ENCODE data around the gene CAVIN1. TPM values are rescaled to one million over a fixed set of nuclear protein-coding genes. Genes with fewer than 3 reads are reported as not detected.
"Not testable (repeated sequence)": the region's sequence is repeated elsewhere in the genome, so short reads cannot be mapped to it uniquely, and the experiment has no call there.

CAVIN1 gene
- total RNA-seq, 2 donors from 2014 or later, result 214 to 220 TPM

DNA sequence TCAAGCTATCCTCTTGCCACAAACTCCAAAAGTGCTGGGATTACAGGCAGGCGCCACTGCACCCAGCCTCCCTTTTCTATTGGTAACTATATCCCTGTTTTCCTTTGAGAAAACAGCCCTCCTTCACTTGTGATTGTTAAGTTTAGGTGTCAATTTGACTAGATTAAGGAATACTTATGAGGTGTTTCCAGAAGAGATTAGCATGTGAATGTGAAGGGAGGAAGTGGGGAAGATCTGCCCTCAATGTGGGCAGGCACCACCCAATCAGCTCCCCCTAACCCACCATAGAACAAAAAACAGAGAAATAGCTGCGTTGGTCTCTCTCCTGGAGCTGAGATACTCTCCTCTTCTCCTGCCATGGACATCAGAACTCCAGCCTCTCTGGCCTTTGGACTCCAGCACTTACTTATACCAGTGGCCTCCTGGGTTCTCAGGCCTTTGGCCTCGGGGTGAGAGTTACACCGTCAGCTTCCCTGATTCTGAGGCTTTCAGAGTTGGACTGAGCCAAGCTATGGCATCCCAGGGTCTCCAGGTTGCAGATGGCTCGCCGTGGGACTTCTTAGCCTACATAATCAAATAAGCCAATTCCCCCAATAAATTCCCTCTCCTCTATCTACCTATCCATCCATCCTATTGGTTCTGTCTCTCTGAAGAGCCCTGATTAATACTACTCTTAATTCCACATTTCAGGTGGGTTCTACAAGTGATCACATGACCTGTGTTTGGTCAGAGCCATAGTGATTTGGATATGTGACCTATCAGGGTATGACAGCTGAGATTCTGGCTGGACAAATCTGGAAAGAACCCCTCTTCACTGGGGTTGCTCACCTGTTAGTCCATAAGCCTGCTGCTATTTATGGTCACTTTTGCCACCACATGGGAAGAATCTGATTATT lies 22.9 kb downstream of the CAVIN1 start:
- WGBS, result 82% methylated on average over 6 of the region's 6 CpGs
- Histone ChIP-seq H3K27me3 (replicated peaks; ENCODE audit: insufficient read depth) (no peaks in the 10 kb centered on the region), H3K36me3 (peaks cover 11 to 13% of the 10 kb centered on the region in 2 donors), H3K4me3 (no peak overlapping the region), H3K27ac (no peak overlapping the region), H3K9me3 (no peaks in the 10 kb centered on the region), H3K4me1 (replicated peaks) (no peaks in the 10 kb centered on the region)
- DNase-seq (ENCODE audit: low spot score), result no peak
- intact Hi-C loops (cut with DNase I), result no loop called here
- TF ChIP-seq POLR2A (IDR thresholded peaks at IDR 0.05), result no peak

DNA sequence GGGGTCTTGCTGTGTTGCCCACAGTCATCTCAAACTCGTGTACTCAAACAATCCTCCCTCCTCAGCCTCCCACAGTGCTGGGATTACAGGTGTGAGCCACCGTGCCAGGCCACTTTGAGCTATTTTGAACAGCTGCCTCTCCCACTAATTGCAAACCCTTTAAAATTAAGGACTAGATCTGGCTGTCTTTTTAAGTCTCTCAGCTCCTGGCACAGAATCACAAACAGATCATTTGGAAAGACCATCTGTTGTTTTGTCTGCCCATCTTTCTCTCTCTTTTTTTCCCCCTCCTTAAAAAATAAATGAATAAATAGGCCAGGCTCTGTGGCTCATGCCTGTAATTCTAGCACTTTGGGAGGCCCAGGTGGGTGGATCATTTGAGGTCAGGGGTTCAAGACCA lies 23.9 kb downstream of the CAVIN1 start:
- no peak for DNase-seq (ENCODE audit: low spot score)
- no peak for TF ChIP-seq POLR2A (IDR thresholded peaks at IDR 0.05)
- TF ChIP-seq, protein P1, sequence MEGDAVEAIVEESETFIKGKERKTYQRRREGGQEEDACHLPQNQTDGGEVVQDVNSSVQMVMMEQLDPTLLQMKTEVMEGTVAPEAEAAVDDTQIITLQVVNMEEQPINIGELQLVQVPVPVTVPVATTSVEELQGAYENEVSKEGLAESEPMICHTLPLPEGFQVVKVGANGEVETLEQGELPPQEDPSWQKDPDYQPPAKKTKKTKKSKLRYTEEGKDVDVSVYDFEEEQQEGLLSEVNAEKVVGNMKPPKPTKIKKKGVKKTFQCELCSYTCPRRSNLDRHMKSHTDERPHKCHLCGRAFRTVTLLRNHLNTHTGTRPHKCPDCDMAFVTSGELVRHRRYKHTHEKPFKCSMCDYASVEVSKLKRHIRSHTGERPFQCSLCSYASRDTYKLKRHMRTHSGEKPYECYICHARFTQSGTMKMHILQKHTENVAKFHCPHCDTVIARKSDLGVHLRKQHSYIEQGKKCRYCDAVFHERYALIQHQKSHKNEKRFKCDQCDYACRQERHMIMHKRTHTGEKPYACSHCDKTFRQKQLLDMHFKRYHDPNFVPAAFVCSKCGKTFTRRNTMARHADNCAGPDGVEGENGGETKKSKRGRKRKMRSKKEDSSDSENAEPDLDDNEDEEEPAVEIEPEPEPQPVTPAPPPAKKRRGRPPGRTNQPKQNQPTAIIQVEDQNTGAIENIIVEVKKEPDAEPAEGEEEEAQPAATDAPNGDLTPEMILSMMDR (IDR thresholded peaks at IDR 0.05), result no peak
- no peak for TF ChIP-seq POLR2AphosphoS5 (IDR thresholded peaks at IDR 0.05)
- intact Hi-C loops (cut with DNase I), result no loop called here
- Histone ChIP-seq H3K27me3 (replicated peaks; ENCODE audit: insufficient read depth) (no peaks in the 10 kb centered on the region), H3K27ac (no peak overlapping the region), H3K4me1 (replicated peaks) (no peaks in the 10 kb centered on the region), H3K4me3 (no peak overlapping the region), H3K9me3 (no peaks in the 10 kb centered on the region), H3K36me3 (peaks cover 4 to 5% of the 10 kb centered on the region in 2 donors)
- 33% methylated on average over 2 of the region's 2 CpGs for WGBS

DNA sequence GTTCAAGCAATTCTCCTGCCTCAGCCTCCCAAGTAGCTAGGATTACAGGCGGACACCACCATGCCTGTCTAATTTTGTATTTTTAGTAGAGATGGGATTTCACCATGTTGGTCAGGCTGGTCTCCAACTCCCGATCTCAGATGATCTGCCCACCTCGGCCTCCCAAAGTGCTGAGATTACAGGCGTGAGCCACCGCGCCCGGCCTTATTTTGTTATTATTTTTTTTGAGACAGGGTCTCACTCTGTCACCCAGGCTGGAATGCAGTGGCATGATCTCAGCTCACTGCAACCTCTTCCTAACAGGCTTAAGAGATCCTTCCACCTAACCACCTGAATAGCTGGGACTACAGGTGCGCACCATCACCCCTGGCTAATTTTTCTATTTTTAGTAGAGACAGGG lies 27.5 kb downstream of the CAVIN1 start:
- H3K4me1 ChIP-seq (replicated peaks); H3K27ac ChIP-seq; H3K9me3 ChIP-seq; H3K27me3 ChIP-seq (replicated peaks; ENCODE audit: insufficient read depth); H3K4me3 ChIP-seq; intact Hi-C loops (cut with DNase I); H3K36me3 ChIP-seq; DNase-seq (ENCODE audit: low spot score): not testable (repeated sequence)
- WGBS, result 97% methylated on average over 8 of the region's 8 CpGs

DNA sequence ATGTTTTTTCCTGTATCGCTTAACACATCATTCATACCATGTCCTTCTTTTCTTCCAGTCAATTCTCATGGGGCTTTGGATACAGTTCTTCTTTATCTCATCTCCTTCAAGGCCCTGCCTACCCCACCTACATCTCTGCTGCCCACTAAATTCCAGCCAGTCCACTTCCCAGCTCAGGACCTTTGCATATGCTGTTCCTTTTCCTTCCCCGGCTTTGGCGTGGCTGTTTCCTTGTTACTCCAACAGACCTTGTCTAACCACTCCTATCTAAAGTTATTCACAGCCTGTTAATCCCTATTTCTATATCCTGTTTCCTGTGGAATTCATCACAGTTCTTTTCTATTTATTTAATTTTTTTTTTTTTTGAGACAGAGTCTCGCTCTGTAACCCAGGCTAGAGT lies 28.2 kb downstream of the CAVIN1 start:
- Histone ChIP-seq H3K9me3 (no peaks in the 10 kb centered on the region), H3K4me3 (no peak overlapping the region), H3K4me1 (replicated peaks) (no peaks in the 10 kb centered on the region), H3K27ac (no peak overlapping the region), H3K27me3 (replicated peaks; ENCODE audit: insufficient read depth) (no peaks in the 10 kb centered on the region), H3K36me3 (no peaks in the 10 kb centered on the region)
- intact Hi-C loops (cut with DNase I), result no loop called here
- TF ChIP-seq, protein P1 (IDR thresholded peaks at IDR 0.05), result no peak
- TF ChIP-seq POLR2AphosphoS5 (IDR thresholded peaks at IDR 0.05) (no peak), POLR2A (IDR thresholded peaks at IDR 0.05) (no peak)
- DNase-seq (ENCODE audit: low spot score), result no peak
- WGBS, result 62% methylated on average over 4 of the region's 4 CpGs

DNA sequence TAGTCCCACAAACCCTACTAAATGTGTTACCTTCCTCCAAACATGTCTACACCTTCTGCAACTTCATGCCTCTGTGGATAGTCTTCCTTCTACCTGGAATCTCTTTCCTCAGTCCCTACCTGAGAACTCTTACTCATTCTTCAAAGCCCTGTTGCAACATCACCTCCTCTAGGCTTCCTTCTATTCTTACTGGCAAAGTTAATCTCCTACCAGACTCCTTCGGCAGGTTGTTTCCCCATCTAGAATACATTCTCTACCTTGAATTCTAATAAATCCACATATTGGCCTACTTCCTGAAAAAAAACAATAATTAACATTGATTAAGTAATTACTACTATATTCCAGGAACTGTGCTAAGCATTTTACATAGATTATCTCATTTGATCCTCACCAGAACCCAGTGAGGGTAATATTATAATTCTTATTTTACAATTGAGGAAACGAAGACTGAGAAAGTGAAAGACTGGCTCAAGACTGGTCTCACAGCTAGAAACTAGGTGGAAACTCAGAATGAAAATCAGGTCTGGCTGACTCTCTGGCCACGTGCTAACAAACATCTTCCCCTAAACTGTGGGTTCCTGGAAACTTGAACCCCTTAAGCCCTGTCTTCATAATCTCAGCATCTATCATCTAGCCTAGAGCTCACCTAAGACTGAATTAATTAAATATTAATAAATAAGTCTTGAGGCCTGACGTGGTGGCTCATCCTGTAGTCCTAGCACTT lies 30.2 kb downstream of the CAVIN1 start:
- H3K36me3 ChIP-seq, result no peaks in the 10 kb centered on the region
- no peak for DNase-seq (ENCODE audit: low spot score)
- H3K27ac ChIP-seq, result no peak overlapping the region
- H3K4me3 ChIP-seq, result no peak overlapping the region
- no peaks in the 10 kb centered on the region for H3K27me3 ChIP-seq (replicated peaks; ENCODE audit: insufficient read depth)
- no peaks in the 10 kb centered on the region for H3K9me3 ChIP-seq
- intact Hi-C loops (cut with DNase I), result no loop called here
- no peaks in the 10 kb centered on the region for H3K4me1 ChIP-seq (replicated peaks)
- WGBS, result 84% methylated on average over 4 of the region's 4 CpGs
- TF ChIP-seq POLR2A (IDR thresholded peaks at IDR 0.05), result no peak
- TF ChIP-seq, protein P1 (IDR thresholded peaks at IDR 0.05), result no peak

DNA sequence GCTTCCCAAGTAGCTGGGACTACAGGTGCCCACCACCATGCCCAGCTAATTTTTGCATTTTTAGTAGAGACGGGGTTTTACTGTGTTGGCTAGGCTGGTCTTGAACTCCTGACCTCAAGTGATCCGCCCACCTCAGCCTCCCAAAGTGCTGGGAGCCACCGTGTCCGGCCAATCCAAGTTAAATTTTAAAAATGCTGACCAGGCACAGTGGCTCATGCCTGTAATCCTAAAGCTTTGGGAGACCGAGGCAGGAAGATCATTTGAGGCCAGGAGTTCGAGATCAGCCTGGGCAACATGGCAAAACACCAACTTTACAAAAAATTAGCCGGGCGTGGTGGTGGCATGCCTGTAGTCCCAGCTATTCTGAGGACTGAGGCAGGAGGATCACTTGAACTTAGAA lies 31.6 kb downstream of the CAVIN1 start:
- H3K27ac ChIP-seq; H3K36me3 ChIP-seq; H3K4me3 ChIP-seq; H3K4me1 ChIP-seq (replicated peaks); DNase-seq (ENCODE audit: low spot score); H3K27me3 ChIP-seq (replicated peaks; ENCODE audit: insufficient read depth); H3K9me3 ChIP-seq; intact Hi-C loops (cut with DNase I): not testable (repeated sequence)
- WGBS, result 86% methylated on average over 8 of the region's 8 CpGs
